Measurements from ENCODE around the gene NCKAP5L. TPM values are rescaled to one million over a fixed set of nuclear protein-coding genes. Genes with fewer than 3 reads are reported as not detected.
"Not testable (repeated sequence)": the region's sequence is repeated elsewhere in the genome, so short reads cannot be mapped to it uniquely, and the experiment has no call there.

NCKAP5L gene
- total RNA-seq, 4 donors from 2014 or later = 8.4 to 15.5 (median 10.4) TPM

DNA sequence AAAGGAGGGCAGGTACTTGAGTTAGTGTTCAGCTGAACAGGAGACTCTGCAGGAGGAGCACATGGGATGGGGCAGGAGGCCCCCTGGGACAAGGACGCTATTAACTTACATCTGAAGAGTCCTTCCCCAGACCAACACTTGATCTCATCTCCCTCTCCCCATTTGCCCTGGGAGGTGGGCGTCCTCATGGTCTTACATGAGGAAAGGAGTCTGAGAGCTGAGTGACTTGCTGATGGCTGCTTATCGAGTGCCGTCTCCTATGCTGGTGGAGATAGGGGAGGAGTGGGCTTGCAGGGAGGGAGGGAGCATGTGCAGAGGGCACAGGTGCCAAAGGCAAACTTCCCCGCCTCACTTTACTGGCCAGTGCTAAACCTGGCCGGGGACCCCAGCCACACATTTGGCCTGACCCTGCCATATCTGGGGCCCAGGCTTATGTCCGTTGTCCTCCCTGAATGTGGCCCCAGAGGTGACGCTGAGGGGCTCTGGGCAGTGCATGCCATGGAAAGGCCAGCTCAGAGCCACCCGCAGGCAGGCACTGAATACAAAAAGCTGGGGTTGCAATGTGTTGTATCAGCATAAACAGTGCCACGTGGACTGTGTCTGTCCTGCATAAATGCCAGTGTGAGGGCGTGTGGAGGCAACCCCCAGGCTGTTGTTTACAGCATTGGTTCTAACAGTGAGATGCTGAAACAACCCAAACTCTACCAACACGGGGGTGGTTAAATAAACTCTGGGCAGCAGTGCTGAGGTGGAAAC lies 46.1 kb upstream of the NCKAP5L start:
- Histone ChIP-seq H3K36me3 (no peaks in the 10 kb centered on the region), H3K9me3 (no peaks in the 10 kb centered on the region), H3K27me3 (no peaks in the 10 kb centered on the region), H3K4me1 (no peaks in the 10 kb centered on the region), H3K27ac (no peak overlapping the region), H3K4me3 (no peak overlapping the region)
- TF ChIP-seq, protein P1, sequence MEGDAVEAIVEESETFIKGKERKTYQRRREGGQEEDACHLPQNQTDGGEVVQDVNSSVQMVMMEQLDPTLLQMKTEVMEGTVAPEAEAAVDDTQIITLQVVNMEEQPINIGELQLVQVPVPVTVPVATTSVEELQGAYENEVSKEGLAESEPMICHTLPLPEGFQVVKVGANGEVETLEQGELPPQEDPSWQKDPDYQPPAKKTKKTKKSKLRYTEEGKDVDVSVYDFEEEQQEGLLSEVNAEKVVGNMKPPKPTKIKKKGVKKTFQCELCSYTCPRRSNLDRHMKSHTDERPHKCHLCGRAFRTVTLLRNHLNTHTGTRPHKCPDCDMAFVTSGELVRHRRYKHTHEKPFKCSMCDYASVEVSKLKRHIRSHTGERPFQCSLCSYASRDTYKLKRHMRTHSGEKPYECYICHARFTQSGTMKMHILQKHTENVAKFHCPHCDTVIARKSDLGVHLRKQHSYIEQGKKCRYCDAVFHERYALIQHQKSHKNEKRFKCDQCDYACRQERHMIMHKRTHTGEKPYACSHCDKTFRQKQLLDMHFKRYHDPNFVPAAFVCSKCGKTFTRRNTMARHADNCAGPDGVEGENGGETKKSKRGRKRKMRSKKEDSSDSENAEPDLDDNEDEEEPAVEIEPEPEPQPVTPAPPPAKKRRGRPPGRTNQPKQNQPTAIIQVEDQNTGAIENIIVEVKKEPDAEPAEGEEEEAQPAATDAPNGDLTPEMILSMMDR (IDR thresholded peaks at IDR 0.05 in 4 of 5, conservative IDR thresholded peaks at IDR 0.05 in 1 of 5) = no peak
- TF ChIP-seq POLR2A (IDR thresholded peaks at IDR 0.05) = no peak
- in situ Hi-C loops (cut with MboI; ENCODE audit: low sequenced_read_pairs in 4 of 4) = no loop called here
- DNase-seq = no peak
- no peak for ATAC-seq
- intact Hi-C loops (cut with DNase I; ENCODE audit: low total_unique reads) = no loop called here

DNA sequence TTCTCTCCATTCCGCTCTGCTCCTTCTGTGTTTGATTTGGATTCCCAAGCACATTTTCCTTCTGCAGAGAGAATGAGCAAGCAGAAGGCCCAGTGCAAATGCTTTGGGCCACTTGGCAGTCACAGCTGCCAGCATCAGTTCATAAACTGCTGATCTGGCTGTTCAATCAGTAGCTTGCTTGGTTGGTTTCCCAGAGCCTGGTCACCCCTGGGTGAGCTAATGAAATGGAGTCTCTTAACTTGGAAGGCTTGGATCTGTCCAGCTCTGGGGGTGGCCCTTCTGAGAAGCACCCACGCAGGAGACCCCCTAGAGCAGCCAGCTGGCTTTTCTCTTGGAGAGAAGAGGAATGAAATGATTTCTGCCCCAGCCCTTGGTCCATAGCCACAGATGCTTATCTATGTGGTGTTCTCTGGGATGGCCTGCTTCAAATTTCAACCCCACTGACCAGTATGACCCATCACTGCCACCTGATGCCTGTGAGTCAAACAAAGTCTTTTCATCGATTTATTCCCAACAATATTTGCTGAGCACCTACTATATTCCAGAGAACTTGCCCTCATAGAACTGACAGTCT lies 45.2 kb upstream of the NCKAP5L start:
- ATAC-seq (no peak), DNase-seq (no peak)
- TF ChIP-seq POLR2A (IDR thresholded peaks at IDR 0.05) = no peak
- TF ChIP-seq, protein P1 (IDR thresholded peaks at IDR 0.05 in 4 of 5, conservative IDR thresholded peaks at IDR 0.05 in 1 of 5) = no peak
- H3K36me3 ChIP-seq = no peaks in the 10 kb centered on the region
- in situ Hi-C loops (cut with MboI; ENCODE audit: low sequenced_read_pairs in 4 of 4) = no loop called here
- no peak overlapping the region for H3K27ac ChIP-seq
- H3K4me3 ChIP-seq = no peak overlapping the region
- intact Hi-C loops (cut with DNase I; ENCODE audit: low total_unique reads) = no loop called here
- H3K4me1 ChIP-seq = peaks cover 3 to 6% of the 10 kb centered on the region in 2 donors
- H3K27me3 ChIP-seq = no peaks in the 10 kb centered on the region
- no peaks in the 10 kb centered on the region for H3K9me3 ChIP-seq

DNA sequence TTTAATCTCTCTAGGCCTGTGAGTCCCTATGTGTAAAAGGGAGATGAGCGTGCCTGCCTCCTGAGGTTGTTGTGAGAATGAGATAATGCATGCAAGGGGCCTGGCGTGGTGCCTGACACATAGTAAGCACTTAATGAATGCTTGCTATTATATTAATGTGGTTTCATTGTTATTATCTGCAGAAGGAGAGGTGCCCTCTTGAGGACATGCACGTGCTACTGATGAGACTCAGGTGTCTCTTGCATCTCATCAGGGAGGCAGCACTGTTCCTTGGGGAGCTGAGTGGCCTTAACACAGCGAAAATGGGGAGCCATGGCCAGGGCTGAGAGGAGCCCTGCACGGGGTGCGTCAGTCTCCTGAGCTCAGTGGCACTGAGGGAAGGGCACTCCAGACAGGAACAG lies 44.6 kb upstream of the NCKAP5L start:
- in situ Hi-C loops (cut with MboI; ENCODE audit: low sequenced_read_pairs in 4 of 4) (no loop called here), intact Hi-C loops (cut with DNase I; ENCODE audit: low total_unique reads) (no loop called here)
- Histone ChIP-seq H3K4me1 (peaks cover 7 to 13% of the 10 kb centered on the region in 2 donors), H3K27ac (no peak overlapping the region), H3K27me3 (no peaks in the 10 kb centered on the region), H3K4me3 (no peak overlapping the region), H3K9me3 (no peaks in the 10 kb centered on the region), H3K36me3 (no peaks in the 10 kb centered on the region)
- DNase-seq (no peak), ATAC-seq (no peak)
- no peak for TF ChIP-seq POLR2A (IDR thresholded peaks at IDR 0.05)
- TF ChIP-seq, protein P1 (IDR thresholded peaks at IDR 0.05 in 4 of 5, conservative IDR thresholded peaks at IDR 0.05 in 1 of 5) = no peak

DNA sequence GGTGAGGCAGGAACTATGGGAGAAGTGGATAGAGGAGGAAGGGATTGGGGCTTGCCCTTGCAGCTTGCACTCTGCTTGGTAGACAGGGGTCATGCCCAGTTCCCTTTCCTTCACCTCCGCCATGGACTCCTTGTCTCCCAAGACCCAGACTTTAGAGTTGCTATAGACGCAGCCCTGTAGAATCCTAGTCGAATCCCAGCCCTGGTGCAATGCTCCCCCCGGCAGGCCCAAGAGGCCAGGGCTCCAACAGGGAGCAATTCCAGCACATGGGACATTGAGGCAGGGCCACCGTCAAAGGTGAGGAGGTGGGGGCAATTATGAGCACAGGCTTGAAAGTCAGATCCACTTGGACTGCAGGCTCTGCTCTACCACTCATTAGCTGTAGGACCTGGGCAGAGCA lies 44.2 kb upstream of the NCKAP5L start:
- ATAC-seq (no peak), DNase-seq (no peak)
- Histone ChIP-seq H3K4me1 (peaks cover 10 to 17% of the 10 kb centered on the region in 2 donors), H3K36me3 (no peaks in the 10 kb centered on the region), H3K4me3 (no peak overlapping the region), H3K9me3 (no peaks in the 10 kb centered on the region), H3K27ac (no peak overlapping the region), H3K27me3 (no peaks in the 10 kb centered on the region)
- in situ Hi-C loops (cut with MboI; ENCODE audit: low sequenced_read_pairs in 4 of 4) (no loop called here), intact Hi-C loops (cut with DNase I; ENCODE audit: low total_unique reads) (no loop called here)
- TF ChIP-seq POLR2A (IDR thresholded peaks at IDR 0.05) = no peak
- TF ChIP-seq, protein P1 (IDR thresholded peaks at IDR 0.05 in 4 of 5, conservative IDR thresholded peaks at IDR 0.05 in 1 of 5) = no peak

DNA sequence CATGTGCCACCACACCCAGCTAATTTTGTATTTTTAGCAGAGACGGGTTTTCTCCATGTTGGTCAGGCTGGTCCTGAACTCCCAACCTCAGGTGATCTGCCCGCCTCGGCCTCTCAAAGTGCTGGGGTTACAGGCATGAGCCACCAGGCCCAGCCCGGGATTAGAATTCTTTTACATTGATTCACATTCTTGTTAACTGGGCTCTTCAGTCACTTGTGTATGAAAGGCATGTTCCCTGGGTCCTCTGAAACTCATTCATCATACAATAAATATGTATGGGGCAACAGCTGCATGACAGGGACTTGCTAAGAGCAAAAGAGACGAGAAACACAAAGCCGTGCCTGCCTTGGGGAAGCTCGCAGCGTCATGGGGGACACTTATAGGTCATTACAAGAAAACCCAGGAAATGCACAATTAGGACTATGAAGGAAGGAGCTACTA lies 43.6 kb upstream of the NCKAP5L start:
- DNase-seq; H3K27ac ChIP-seq; intact Hi-C loops (cut with DNase I; ENCODE audit: low total_unique reads); in situ Hi-C loops (cut with MboI; ENCODE audit: low sequenced_read_pairs in 4 of 4); H3K36me3 ChIP-seq; ATAC-seq; H3K9me3 ChIP-seq; H3K4me3 ChIP-seq; H3K27me3 ChIP-seq: not testable (repeated sequence)
- peaks cover 10 to 19% of the 10 kb centered on the region in 2 donors for H3K4me1 ChIP-seq
